Liver (tissue), 9 donors: Measurements from ENCODE around the gene DTNB. TPM values are rescaled to one million over a fixed set of nuclear protein-coding genes. Genes with fewer than 3 reads are reported as not detected.

Source experiments
- DNase-seq: peaks from one replicate; pipeline ENCODE4 v3.0.0-alpha.2; 2017; ENCODE audit warnings: low spot score
- H3K27ac ChIP-seq, 2 donors: one replicate each; pipeline ENCODE4 v1.7.0; 2013; ENCODE audit warnings: inconsistent platforms in 2 of 2, low read length in 2 of 2, control low read depth in 1 of 2, low read depth in 1 of 2, mild to moderate bottlenecking in 1 of 2
- H3K27me3 ChIP-seq, 4 donors: one replicate each; pipeline versions ENCODE4 v1.6.1 to v1.7.0; 2013; ENCODE audit warnings: low read length in 3 of 4, inconsistent platforms in 1 of 4, mild to moderate bottlenecking in 1 of 4, moderate library complexity in 1 of 4; ENCODE audit not compliant: control insufficient read depth in 4 of 4, insufficient read depth in 4 of 4
- H3K36me3 ChIP-seq, 4 donors: one replicate each; pipeline versions ENCODE4 v1.6.1 to v1.7.0; 2013; ENCODE audit warnings: low read length in 3 of 4, mild to moderate bottlenecking in 3 of 4, low read depth in 1 of 4, moderate library complexity in 1 of 4; ENCODE audit not compliant: control insufficient read depth in 4 of 4, insufficient read depth in 3 of 4
- H3K4me1 ChIP-seq, 4 donors: one replicate each; pipeline versions ENCODE4 v1.6.1 to v1.7.0; 2013; ENCODE audit warnings: low read length in 3 of 4, mild to moderate bottlenecking in 3 of 4, moderate library complexity in 1 of 4; ENCODE audit not compliant: control insufficient read depth in 4 of 4, insufficient read depth in 4 of 4
- H3K4me3 ChIP-seq, 3 donors: one replicate each; pipeline versions ENCODE4 v1.6.1 to v1.7.0; 2013; ENCODE audit warnings: low read length in 3 of 3, control low read depth in 1 of 3, low read depth in 1 of 3, mild to moderate bottlenecking in 1 of 3
- H3K9ac ChIP-seq, 2 donors: one replicate each; pipeline ENCODE4 v1.7.0; 2013; ENCODE audit warnings: low read length in 2 of 2, mild to moderate bottlenecking in 2 of 2, moderate library complexity in 2 of 2, control low read depth in 1 of 2, low read depth in 1 of 2
- H3K9me3 ChIP-seq, 4 donors: one replicate each; pipeline versions ENCODE4 v1.6.1 to v1.7.0; 2013; ENCODE audit warnings: low read length in 3 of 4; ENCODE audit not compliant: control insufficient read depth in 4 of 4
- CTCF ChIP-seq: fragments of 150-350 bp; IDR thresholded peaks from 2 replicates; pipeline ENCODE4 v1.5.1; 2017; ENCODE audit warnings: improper control_type of control experiment, low read depth, low read length; ENCODE audit not compliant: missing input control
- EGR1 ChIP-seq, 2 donors: IDR thresholded peaks; 2 replicates each; pipeline ENCODE4 v1.6.1; 2016 to 2018; ENCODE audit warnings: antibody characterized with exemption in 2 of 2, low read depth in 2 of 2
- FOXA1 ChIP-seq: IDR thresholded peaks from 2 replicates; pipeline ENCODE4 v1.6.1; 2016; ENCODE audit warnings: antibody characterized with exemption
- FOXA2 ChIP-seq: IDR thresholded peaks from 2 replicates; pipeline ENCODE4 v1.6.1; 2016; ENCODE audit warnings: antibody characterized with exemption
- GABPA ChIP-seq, 2 donors: IDR thresholded peaks in 1 of 2; conservative IDR thresholded peaks in 1 of 2; 2 replicates each; pipeline ENCODE4 v1.6.1; 2016; ENCODE audit warnings: antibody characterized with exemption in 2 of 2, mild to moderate bottlenecking in 1 of 2, moderate library complexity in 1 of 2
- HNF4A ChIP-seq, 2 donors: conservative IDR thresholded peaks; 2 replicates each; pipeline ENCODE4 v1.6.1; 2016; ENCODE audit warnings: antibody characterized with exemption in 2 of 2, mild to moderate bottlenecking in 2 of 2
- HNF4G ChIP-seq: IDR thresholded peaks from 2 replicates; pipeline ENCODE4 v1.6.1; 2016; ENCODE audit warnings: antibody characterized with exemption
- JUND ChIP-seq, 2 donors: IDR thresholded peaks; 2 replicates each; pipeline ENCODE4 v1.6.1; 2016; ENCODE audit warnings: antibody characterized with exemption in 2 of 2
- NR2F2 ChIP-seq: IDR thresholded peaks from 2 replicates; pipeline ENCODE4 v1.6.1; 2016; ENCODE audit warnings: antibody characterized with exemption
- RAD21 ChIP-seq, 2 donors: IDR thresholded peaks; 2 replicates each; pipeline ENCODE4 v1.6.1; 2016; ENCODE audit warnings: antibody characterized with exemption in 2 of 2, mild to moderate bottlenecking in 2 of 2
- REST ChIP-seq: IDR thresholded peaks from 2 replicates; pipeline ENCODE4 v1.6.1; 2016; ENCODE audit warnings: antibody characterized with exemption, mild to moderate bottlenecking
- RXRA ChIP-seq, 2 donors: IDR thresholded peaks; 2 replicates each; pipeline ENCODE4 v1.6.1; 2017 to 2018; ENCODE audit warnings: antibody characterized with exemption in 2 of 2, mild to moderate bottlenecking in 1 of 2
- SP1 ChIP-seq: IDR thresholded peaks from 2 replicates; pipeline ENCODE4 v1.6.1; 2018; ENCODE audit warnings: antibody characterized with exemption, mild to moderate bottlenecking
- TAF1 ChIP-seq: conservative IDR thresholded peaks from 2 replicates; pipeline ENCODE4 v1.6.1; 2016; ENCODE audit warnings: antibody characterized with exemption, mild to moderate bottlenecking
- YY1 ChIP-seq: IDR thresholded peaks from 2 replicates; pipeline ENCODE4 v1.6.1; 2016; ENCODE audit warnings: antibody characterized with exemption, mild to moderate bottlenecking
- ZBTB33 ChIP-seq: IDR thresholded peaks from 2 replicates; pipeline ENCODE4 v1.6.1; 2016; ENCODE audit warnings: antibody characterized with exemption
- WGBS: extraction: QIAGEN DNeasy Blood & Tissue Kit; methylation state at CpG from one replicate; pipeline ENCODE4 v1.1.7; 2013; 5-methylcytosine and 5-hydroxymethylcytosine counted together
- polyA plus RNA-seq, 2 donors: library from polyadenylated mRNA; stranded (reverse) in 1 of 2; unstranded in 1 of 2; fragments of 200-250 nt in 1 of 2; fragments of >200 nt in 1 of 2; fragmentation: Nextera tagmentation in 1 of 2; extraction: Ambion mirVana in 1 of 2; gene quantifications; one replicate each; pipeline versions ENCODE4 v1.2.1 to v1.2.3, GENCODE V29; 2013 to 2015
- total RNA-seq, 2 donors: library from RNA; depleted of rRNA; stranded (reverse); fragments of >200 nt; gene quantifications; one replicate each; pipeline ENCODE4 v1.2.3, GENCODE V29; 2014
- TF ChIP-seq, protein P1 (sequence below): IDR thresholded peaks from 2 replicates; pipeline ENCODE4 v1.6.1; 2016; ENCODE audit warnings: antibody characterized with exemption
- TF ChIP-seq, protein P2 (sequence below): IDR thresholded peaks from 2 replicates; pipeline ENCODE4 v1.6.1; 2016; ENCODE audit warnings: antibody characterized with exemption
- donor health status: healthy.
- donor health status: healthy.
- donor health status: healthy.
- donor health status: healthy.
- donor health status: healthy.

DTNB gene
- total and polyA plus RNA-seq, 4 donors = 3.3 to 10.5 (median 6.4) TPM

- H3K27ac ChIP-seq = no peak overlapping the region
- H3K4me1 ChIP-seq = no peaks in the 10 kb centered on the region
- H3K9ac ChIP-seq = no peak overlapping the region
- H3K9me3 ChIP-seq = no peaks in the 10 kb centered on the region
- no peak for DNase-seq
- no peak overlapping the region for H3K4me3 ChIP-seq
- no peaks in the 10 kb centered on the region for H3K27me3 ChIP-seq
- no peaks in the 10 kb centered on the region for H3K36me3 ChIP-seq
- 34% methylated on average over 6 of the region's 6 CpGs for WGBS
- TF ChIP-seq JUND (IDR thresholded peaks at IDR 0.05) (no peak), RXRA (IDR thresholded peaks at IDR 0.05) (no peak), RAD21 (IDR thresholded peaks at IDR 0.05) (peak; percentile 84 to 88), CTCF (peak; percentile 82)
Observed at GRCh38 chr2:25700221-25700660, 26.9 kb upstream of the DTNB start.

- H3K36me3 ChIP-seq = no peaks in the 10 kb centered on the region
- H3K9ac ChIP-seq = no peak overlapping the region
- H3K4me1 ChIP-seq = no peaks in the 10 kb centered on the region
- no peak for DNase-seq
- no peaks in the 10 kb centered on the region for H3K27me3 ChIP-seq
- no peak for TF ChIP-seq TAF1
- TF ChIP-seq RXRA (IDR thresholded peaks at IDR 0.05) = no peak
- TF ChIP-seq JUND (IDR thresholded peaks at IDR 0.05) = no peak
- TF ChIP-seq, protein P1, sequence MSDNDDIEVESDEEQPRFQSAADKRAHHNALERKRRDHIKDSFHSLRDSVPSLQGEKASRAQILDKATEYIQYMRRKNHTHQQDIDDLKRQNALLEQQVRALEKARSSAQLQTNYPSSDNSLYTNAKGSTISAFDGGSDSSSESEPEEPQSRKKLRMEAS = no peak
- TF ChIP-seq FOXA2 = no peak
- TF ChIP-seq CTCF = no peak
- no peak for TF ChIP-seq YY1
- TF ChIP-seq FOXA1 = no peak
- TF ChIP-seq SP1 = no peak
- no peak for TF ChIP-seq HNF4A (conservative IDR thresholded peaks at IDR 0.05)
- TF ChIP-seq NR2F2 = no peak
- no peak for TF ChIP-seq GABPA (IDR thresholded peaks at IDR 0.05 in 1 of 2, conservative IDR thresholded peaks at IDR 0.05 in 1 of 2)
- TF ChIP-seq REST = no peak
- TF ChIP-seq ZBTB33 = no peak
- no peak for TF ChIP-seq HNF4G
- no peak for TF ChIP-seq EGR1 (IDR thresholded peaks at IDR 0.05; ENCODE audit: low read depth in 2 of 2)
- TF ChIP-seq RAD21 (IDR thresholded peaks at IDR 0.05) = no peak
- TF ChIP-seq, protein P2, sequence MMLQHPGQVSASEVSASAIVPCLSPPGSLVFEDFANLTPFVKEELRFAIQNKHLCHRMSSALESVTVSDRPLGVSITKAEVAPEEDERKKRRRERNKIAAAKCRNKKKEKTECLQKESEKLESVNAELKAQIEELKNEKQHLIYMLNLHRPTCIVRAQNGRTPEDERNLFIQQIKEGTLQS = no peak
- H3K4me3 ChIP-seq = no peak overlapping the region
- WGBS = 86% methylated on average over 7 of the region's 7 CpGs
- H3K27ac ChIP-seq = no peak overlapping the region
- no peaks in the 10 kb centered on the region for H3K9me3 ChIP-seq
Observed at GRCh38 chr2:25699216-25699615, 25.8 kb upstream of the DTNB start.
